HepG2 (cell line): ENCODE data around the gene LSM12. TPM values are rescaled to one million over a fixed set of nuclear protein-coding genes. Genes with fewer than 3 reads are reported as not detected.

ENCODE experiments used
- ATF2 ChIP-seq: sonication (generic); formaldehyde crosslinking; IDR thresholded peaks from 2 replicates; pipeline ENCODE4 v1.4.0; 2020; ENCODE audit warnings: missing genetic modification reagents
- BATF2 ChIP-seq: sonication (generic); formaldehyde crosslinking; IDR thresholded peaks from 2 replicates; pipeline ENCODE4 v1.8.0; 2022; ENCODE audit warnings: mild to moderate bottlenecking, missing genetic modification reagents, moderate library complexity
- FOXK1 ChIP-seq: sonication (generic); formaldehyde crosslinking; IDR thresholded peaks from 2 replicates; pipeline ENCODE4 v1.4.0; 2020; ENCODE audit warnings: low read depth, missing genetic modification reagents, borderline replicate concordance
- NCOA5 ChIP-seq: sonication (generic); formaldehyde crosslinking; IDR thresholded peaks from 2 replicates; pipeline ENCODE4 v1.4.0; 2020; ENCODE audit warnings: missing genetic modification reagents
- NPAS2 ChIP-seq: sonication (generic); formaldehyde crosslinking; IDR thresholded peaks from 2 replicates; pipeline ENCODE4 v1.8.0; 2022; ENCODE audit warnings: mild to moderate bottlenecking, missing genetic modification reagents, borderline replicate concordance
- RARA ChIP-seq: IDR thresholded peaks from 2 replicates; pipeline ENCODE4 v1.6.1; 2016; ENCODE audit warnings: missing genetic modification reagents, missing compliant biosample characterization
- TMF1 ChIP-seq: sonication (generic); formaldehyde crosslinking; IDR thresholded peaks from 2 replicates; pipeline ENCODE4 v1.8.1; 2022; ENCODE audit warnings: low read depth, missing genetic modification reagents
- ZBED4 ChIP-seq: sonication (generic); formaldehyde crosslinking; IDR thresholded peaks from 2 replicates; pipeline ENCODE4 v1.4.0; 2020; ENCODE audit warnings: missing genetic modification reagents, borderline replicate concordance
- ZBTB20 ChIP-seq: sonication (generic); formaldehyde crosslinking; IDR thresholded peaks from 2 replicates; pipeline ENCODE4 v1.8.1; 2023; ENCODE audit warnings: missing genetic modification reagents, low read depth, mild to moderate bottlenecking, borderline replicate concordance
- ZBTB44 ChIP-seq: sonication (generic); formaldehyde crosslinking; IDR thresholded peaks from 2 replicates; pipeline ENCODE4 v1.4.0; 2020; ENCODE audit warnings: missing genetic modification reagents
- ZC3H13 ChIP-seq: sonication (generic); formaldehyde crosslinking; IDR thresholded peaks from 2 replicates; pipeline ENCODE4 v1.8.1; 2023; ENCODE audit warnings: mild to moderate bottlenecking, missing genetic modification reagents, moderate library complexity
- ZNF20 ChIP-seq: sonication (generic); formaldehyde crosslinking; IDR thresholded peaks from 2 replicates; pipeline ENCODE4 v1.4.0; 2020; ENCODE audit warnings: mild to moderate bottlenecking, moderate library complexity, missing genetic modification reagents
- ZNF556 ChIP-seq: sonication (generic); formaldehyde crosslinking; IDR thresholded peaks from 2 replicates; pipeline ENCODE4 v1.4.0; 2020; ENCODE audit warnings: mild to moderate bottlenecking, missing genetic modification reagents, borderline replicate concordance
- ZNF564 ChIP-seq: sonication (generic); formaldehyde crosslinking; IDR thresholded peaks from 2 replicates; pipeline ENCODE4 v1.8.1; 2023; ENCODE audit warnings: mild to moderate bottlenecking, missing genetic modification reagents
- ZNF674 ChIP-seq: sonication (generic); formaldehyde crosslinking; IDR thresholded peaks from 2 replicates; pipeline ENCODE4 v1.5.0; 2020; ENCODE audit warnings: low read depth, mild to moderate bottlenecking, missing genetic modification reagents
- ZNF687 ChIP-seq: sonication (generic); formaldehyde crosslinking; IDR thresholded peaks from 2 replicates; pipeline ENCODE4 v1.5.1; 2020; ENCODE audit warnings: mild to moderate bottlenecking, missing genetic modification reagents, moderate library complexity
- ZSCAN25 ChIP-seq: sonication (generic); formaldehyde crosslinking; IDR thresholded peaks from 2 replicates; pipeline ENCODE4 v1.8.0; 2022; ENCODE audit warnings: mild to moderate bottlenecking, missing genetic modification reagents
- polyA plus RNA-seq, 8 experiments: library from polyadenylated mRNA; depleted of rRNA in 3 of 8; stranded (reverse) in 7 of 8; unstranded in 1 of 8; fragments of >200 nt; fragmentation: Illumina TruSeq in 4 of 8; extraction: Trizol in 4 of 8; gene quantifications; 2 replicates each; pipeline versions ENCODE4 v1.2.1 to v1.2.3, GENCODE V29; 2011 to 2016; ENCODE audit warnings: low read depth in 4 of 8, missing spikeins in 1 of 8, mixed read lengths in 1 of 8; ENCODE audit not compliant: insufficient read depth in 1 of 8
- total RNA-seq, 5 experiments: library from RNA; depleted of rRNA; stranded (reverse); fragments of >200 nt; fragmentation: Illumina TruSeq; extraction: Trizol; gene quantifications; 2 replicates each; pipeline ENCODE4 v1.2.3, GENCODE V29; 2016; ENCODE audit warnings: low read depth in 1 of 5

The LSM12 gene
- total and polyA plus RNA-seq, 2 of the 13 experiments (the other 11 are each of a cell fraction or from before 2014, with no cell fraction given), result 52.8 to 55.7 TPM

GRCh38 chr17:44002141-44002848 is 64.2 kb downstream of the LSM12 start (continued):
- peak; percentile 75 for TF ChIP-seq ZNF687
- TF ChIP-seq ZC3H13 (CRISPR knock-in tag), result 0 out of 2 replicates have a peak, but pooled peaks have one; percentile 51
- TF ChIP-seq BATF2, result no peak
- TF ChIP-seq ZBED4, result peak; percentile 16; the same call in 1 of the 2 replicates
- no peak for TF ChIP-seq NPAS2 (CRISPR knock-in tag)
- no peak for TF ChIP-seq ZNF556 (CRISPR knock-in tag)
- TF ChIP-seq ZNF674 (CRISPR knock-in tag), result no peak
- TF ChIP-seq ZNF20, result no peak
- peak; percentile 93 for TF ChIP-seq RARA
- TF ChIP-seq ZSCAN25 (CRISPR knock-in tag), result peak; percentile 84
- no peak for TF ChIP-seq ZBTB44
- no peak for TF ChIP-seq TMF1 (CRISPR knock-in tag)
- peak; percentile 92 for TF ChIP-seq FOXK1 (CRISPR knock-in tag)
- TF ChIP-seq ZBTB20 (CRISPR knock-in tag), result 0 out of 2 replicates have a peak, but pooled peaks have one; percentile 68
- no peak for TF ChIP-seq NCOA5 (CRISPR knock-in tag)
- no peak for TF ChIP-seq ZNF564 (CRISPR knock-in tag)
- peak; percentile 48; the same call in 1 of the 2 replicates for TF ChIP-seq ATF2 (CRISPR knock-in tag)
